ENCODE data around the gene RPH3AL. TPM values are rescaled to one million over a fixed set of nuclear protein-coding genes. Genes with fewer than 3 reads are reported as not detected.

Gene RPH3AL
- total and polyA plus RNA-seq, 4 experiments from 2014 or later, result 1.7 to 5.9 (median 4.0) TPM

- no peaks in the 10 kb centered on the region for H3K36me3 ChIP-seq (ENCODE audit: insufficient read depth, low read length)
- H3K36me3 Mint-ChIP-seq, result no peaks in the 10 kb centered on the region
- peaks cover 2 to 15% of the 10 kb centered on the region in 2 donors for H3K27me3 Mint-ChIP-seq
- ChIA-PET POLR2A (ENCODE audit: partially characterized antibody) (no interaction called here), CTCF (ENCODE audit: partially characterized antibody) (interaction anchor here (1.0 to 1.9 kb wide), 2 partner anchors 12 to 536 kb away, joined by 4 to 5 read pairs; no protein-coding TSS in a partner anchor)
- no peak overlapping the region for H3K27ac ChIP-seq (ENCODE audit: low read depth, low read length)
- H3K27me3 ChIP-seq (ENCODE audit: insufficient read depth, low read length), result no peaks in the 10 kb centered on the region
- no peaks in the 10 kb centered on the region for H3K9me3 Mint-ChIP-seq
- no peak overlapping the region for H3K4me3 ChIP-seq (ENCODE audit: low read length in 2 of 2)
- H3K4me3 Mint-ChIP-seq, result no peak overlapping the region
- H3K27ac Mint-ChIP-seq, result no peak overlapping the region
- DNase-seq, result peak in 4 of 5 donors; percentile 11 to 22 (median 19)
- no peaks in the 10 kb centered on the region for H3K4me1 ChIP-seq (ENCODE audit: insufficient read depth, low read length)
- H3K9me3 ChIP-seq (ENCODE audit: control insufficient read depth in 1 of 2, low read length in 2 of 2), result no peaks in the 10 kb centered on the region
- H3K4me1 Mint-ChIP-seq, result no peaks in the 10 kb centered on the region
- intact Hi-C loops (cut with micrococcal nuclease), result no loop called here
Measured at GRCh38 chr17:164303-165235, 188.0 kb downstream of the RPH3AL start.

- DNase-seq, result no peak
- H3K27me3 ChIP-seq (ENCODE audit: insufficient read depth, low read length), result no peaks in the 10 kb centered on the region
- H3K9me3 ChIP-seq (ENCODE audit: control insufficient read depth in 1 of 2, low read length in 2 of 2), result no peaks in the 10 kb centered on the region
- H3K9me3 Mint-ChIP-seq, result no peaks in the 10 kb centered on the region
- no peak overlapping the region for H3K27ac ChIP-seq (ENCODE audit: low read depth, low read length)
- peak overlapping the region in 1 of 8 donors; percentile 18 for H3K4me3 Mint-ChIP-seq
- POLR2A ChIA-PET (ENCODE audit: partially characterized antibody), result no interaction called here
- no peak overlapping the region for H3K4me3 ChIP-seq (ENCODE audit: low read length in 2 of 2)
- H3K36me3 ChIP-seq (ENCODE audit: insufficient read depth, low read length), result no peaks in the 10 kb centered on the region
- no peaks in the 10 kb centered on the region for H3K36me3 Mint-ChIP-seq
- CTCF ChIA-PET (ENCODE audit: partially characterized antibody), result interaction anchor here (1.9 kb wide), 1 partner anchor 13 kb away, joined by 5 read pairs; no protein-coding TSS in a partner anchor
- H3K27me3 Mint-ChIP-seq, result peaks cover 2 to 10% of the 10 kb centered on the region in 2 donors
- intact Hi-C loops (cut with micrococcal nuclease), result no loop called here
- no peaks in the 10 kb centered on the region for H3K4me1 ChIP-seq (ENCODE audit: insufficient read depth, low read length)
- no peak overlapping the region for H3K27ac Mint-ChIP-seq
- no peaks in the 10 kb centered on the region for H3K4me1 Mint-ChIP-seq
Measured at GRCh38 chr17:163514-164098, 189.0 kb downstream of the RPH3AL start.

GRCh38 chr17:162689-163088 is 189.9 kb downstream of the RPH3AL start:
- H3K4me3 Mint-ChIP-seq, result no peak overlapping the region
- H3K9me3 ChIP-seq (ENCODE audit: control insufficient read depth in 1 of 2, low read length in 2 of 2), result no peaks in the 10 kb centered on the region
- no peaks in the 10 kb centered on the region for H3K27me3 ChIP-seq (ENCODE audit: insufficient read depth, low read length)
- H3K27ac Mint-ChIP-seq, result no peak overlapping the region
- H3K27me3 Mint-ChIP-seq, result peaks cover 2 to 10% of the 10 kb centered on the region in 2 donors
- CTCF ChIA-PET (ENCODE audit: partially characterized antibody), result interaction anchor here (1.2 to 1.9 kb wide), 2 partner anchors 14 to 537 kb away, joined by 5 read pairs; no protein-coding TSS in a partner anchor
- no peak overlapping the region for H3K4me3 ChIP-seq (ENCODE audit: low read length in 2 of 2)
- no peaks in the 10 kb centered on the region for H3K4me1 ChIP-seq (ENCODE audit: insufficient read depth, low read length)
- no peaks in the 10 kb centered on the region for H3K9me3 Mint-ChIP-seq
- H3K36me3 Mint-ChIP-seq, result no peaks in the 10 kb centered on the region
- no peaks in the 10 kb centered on the region for H3K36me3 ChIP-seq (ENCODE audit: insufficient read depth, low read length)
- intact Hi-C loops (cut with micrococcal nuclease), result no loop called here
- DNase-seq, result no peak
- H3K27ac ChIP-seq (ENCODE audit: low read depth, low read length), result no peak overlapping the region
- POLR2A ChIA-PET (ENCODE audit: partially characterized antibody), result no interaction called here
- no peaks in the 10 kb centered on the region for H3K4me1 Mint-ChIP-seq

Other genes with a start within 250 kb of the RPH3AL start
- not detected for gene SCGB1C2, start 215.2 kb downstream of the RPH3AL start, total RNA-seq
- gene SCGB1C2, start 215.2 kb downstream of the RPH3AL start, polyA plus RNA-seq, result not detected
- under 1 TPM in 1 of 2 experiments, not detected in 1; 0.06 TPM for gene DOC2B, start 171.2 kb downstream of the RPH3AL start, total RNA-seq
- not detected for gene DOC2B, start 171.2 kb downstream of the RPH3AL start, polyA plus RNA-seq
- gene RFLNB, start 93.1 kb upstream of the RPH3AL start, total RNA-seq, result 10 to 100 TPM; 20.5 to 21.6 TPM
- 10 to 100 TPM; 19.6 to 20.4 TPM for gene RFLNB, start 93.1 kb upstream of the RPH3AL start, polyA plus RNA-seq

All from CD4-positive, alpha-beta memory T cell (primary cell).